OCI-M1 (cell line): ENCODE results near the gene WDR27.
A peak's percentile ranks its signal among the peaks of the same experiment; 100 is the strongest.
"Not testable (repeated sequence)": the region's sequence is repeated elsewhere in the genome, so short reads cannot be mapped to it uniquely, and the experiment has no call there.

Experiments
- DNase-seq: peaks from one replicate; lab custom pipeline; 2025; lab: John Stamatoyannopoulos, UW

WDR27 gene

GRCh38 chr6:169434554-169434953, 267.3 kb downstream of the WDR27 start:
- not testable (repeated sequence) for DNase-seq

DNA sequence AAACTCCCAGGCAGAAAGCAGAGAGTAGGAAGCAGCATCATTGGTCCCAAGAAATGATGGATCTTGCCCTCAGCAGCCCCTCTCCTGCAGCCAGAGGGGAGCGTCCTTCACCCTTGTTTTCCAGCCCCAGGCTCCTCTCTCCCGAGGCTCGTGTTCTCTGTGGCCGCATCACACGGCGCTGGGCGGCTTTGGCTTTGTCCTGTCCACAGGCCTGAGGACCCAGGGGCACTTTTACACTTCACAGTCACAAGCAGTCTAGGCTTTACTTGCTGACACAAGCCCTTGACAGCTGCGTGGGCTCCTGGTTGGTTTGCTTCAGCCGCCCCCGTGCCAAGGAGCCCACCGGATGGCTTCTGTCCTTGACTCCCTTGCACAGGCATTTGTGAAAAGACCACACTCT, 272.8 kb downstream of the WDR27 start:
- no peak for DNase-seq

- no peak for DNase-seq
Observed at GRCh38 chr6:169428532-169428931, 273.3 kb downstream of the WDR27 start.

DNA sequence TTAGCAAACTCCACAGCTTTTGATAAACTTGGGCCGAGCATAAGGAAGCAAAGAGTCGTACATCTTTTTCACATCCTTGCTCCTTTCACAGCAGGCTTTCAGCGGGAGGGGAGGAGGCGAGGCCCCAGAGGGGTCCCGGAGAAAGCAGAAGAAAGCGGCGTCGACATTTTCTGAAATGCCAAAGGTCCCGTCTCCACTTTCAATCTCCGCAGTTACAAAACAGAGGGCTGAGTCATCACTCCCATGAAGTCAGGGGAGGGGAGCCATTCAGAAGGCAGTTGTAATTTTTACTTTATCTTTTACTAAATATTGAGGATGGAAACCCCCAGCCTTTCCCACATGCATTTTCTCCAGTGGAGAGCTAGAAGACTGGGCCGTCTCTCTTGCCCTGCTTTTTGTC, 274.0 kb downstream of the WDR27 start:
- DNase-seq: no peak

GRCh38 chr6:169426611-169427010, 275.2 kb downstream of the WDR27 start:
- DNase-seq: no peak

DNA sequence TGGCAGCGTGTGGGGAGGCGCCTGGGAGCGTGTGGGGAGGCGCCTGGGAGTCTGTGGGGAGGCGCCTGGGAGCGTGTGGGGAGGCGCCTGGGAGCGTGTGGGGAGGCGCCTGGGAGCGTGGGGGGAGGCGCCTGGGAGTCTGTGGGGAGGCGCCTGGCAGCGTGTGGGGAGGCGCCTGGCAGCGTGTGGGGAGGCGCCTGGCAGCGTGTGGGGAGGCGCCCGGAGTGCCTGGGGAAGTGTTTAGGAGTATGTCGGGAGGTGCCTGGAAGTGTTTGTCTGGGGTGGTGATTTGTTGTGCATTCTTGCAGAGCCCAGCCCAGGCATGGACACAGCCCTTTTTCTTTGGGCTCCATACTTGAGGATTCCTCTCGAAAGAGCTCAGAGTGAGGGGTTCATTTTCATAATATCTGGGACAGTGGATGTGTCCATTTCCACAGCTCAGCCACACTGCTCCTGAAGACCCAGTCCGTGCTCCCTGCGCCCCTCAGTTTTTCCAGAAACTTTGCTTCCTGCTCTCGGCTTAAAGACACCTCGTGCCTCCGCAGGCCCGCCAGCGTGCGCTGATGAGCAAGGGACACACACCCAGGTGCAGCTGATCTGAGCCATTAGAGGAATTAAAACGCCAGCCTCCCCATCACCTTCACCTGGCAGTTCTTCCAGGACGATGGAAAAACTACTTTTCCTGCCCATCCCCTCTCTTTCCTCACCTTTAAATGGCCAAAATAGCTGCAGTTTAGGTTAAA, 276.0 kb downstream of the WDR27 start:
- DNase-seq: no peak

DNA sequence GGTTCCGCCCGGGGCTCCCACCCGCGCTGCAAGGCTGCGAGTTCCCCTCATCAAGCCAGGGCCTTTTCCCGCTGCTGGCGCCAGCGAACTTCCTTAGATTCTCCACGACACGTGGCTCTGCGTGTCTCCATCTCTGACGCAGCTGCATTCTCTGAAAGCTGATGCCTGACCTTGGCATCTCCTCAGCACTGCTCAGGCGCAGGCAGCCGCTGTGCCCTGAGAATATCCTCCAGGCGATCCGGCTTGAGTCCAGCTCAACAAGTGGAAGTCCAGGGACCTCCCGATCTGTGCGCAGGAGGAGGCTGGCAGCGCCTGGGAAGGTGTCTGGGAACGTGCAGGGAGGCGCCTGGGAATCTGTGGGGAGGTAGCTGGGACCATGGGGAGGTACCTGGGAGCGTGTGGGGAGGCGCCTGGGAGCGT, 277.0 kb downstream of the WDR27 start:
- no peak for DNase-seq

GRCh38 chr6:169424149-169424804, 277.6 kb downstream of the WDR27 start:
- DNase-seq: no peak

GRCh38 chr6:169421586-169422264, 280.1 kb downstream of the WDR27 start:
- no peak for DNase-seq

DNA sequence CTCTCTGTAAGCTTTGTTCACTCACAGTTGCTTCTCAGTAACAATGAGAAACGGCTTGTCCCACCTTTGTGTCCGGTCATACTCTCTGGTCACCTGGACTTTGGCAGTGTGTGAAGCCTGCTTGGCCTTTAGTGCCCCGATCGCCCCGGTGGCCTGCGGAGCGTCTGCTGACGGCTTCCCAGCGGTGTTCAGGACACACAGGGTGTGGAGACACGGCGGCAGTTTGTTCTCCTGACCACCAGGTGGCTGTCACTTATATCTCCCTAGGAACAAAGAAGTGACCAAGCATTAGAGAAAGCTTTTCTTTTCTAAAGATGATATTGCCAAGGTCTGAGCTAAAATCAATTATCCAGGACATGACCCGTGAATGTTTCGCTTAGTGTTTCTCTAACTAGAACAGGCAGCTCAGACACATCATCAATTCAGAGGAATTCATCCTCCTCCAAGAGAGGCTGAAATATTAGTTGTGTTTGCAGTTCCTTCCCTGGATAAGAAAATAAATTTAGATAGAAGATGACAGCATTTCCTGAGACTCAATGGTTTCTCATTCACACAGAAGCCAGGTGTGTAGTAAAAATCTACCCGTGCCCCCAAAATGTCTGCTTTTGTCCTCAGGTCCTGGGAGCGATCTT, 280.8 kb downstream of the WDR27 start:
- peak; percentile 6 for DNase-seq

GRCh38 chr6:169417101-169417500, 284.7 kb downstream of the WDR27 start:
- DNase-seq: no peak

DNA sequence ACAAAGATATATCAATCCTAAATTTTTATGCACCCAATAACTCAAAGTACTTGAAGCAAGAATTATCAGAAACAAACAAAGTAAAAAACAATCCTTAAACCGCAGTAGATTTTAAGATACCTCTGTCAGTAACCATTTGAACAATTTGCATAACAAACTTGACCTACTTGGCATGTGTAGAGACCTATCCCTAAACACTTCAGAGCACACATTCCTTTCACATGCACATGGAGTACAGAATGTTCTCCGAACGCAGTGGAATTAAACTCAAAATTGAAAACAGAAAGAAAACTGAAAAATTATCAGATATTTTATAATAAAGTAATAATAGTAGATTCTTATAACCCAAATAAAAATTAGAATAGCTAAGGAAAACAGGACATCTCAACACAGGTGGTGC, 285.6 kb downstream of the WDR27 start:
- DNase-seq: no peak

DNA sequence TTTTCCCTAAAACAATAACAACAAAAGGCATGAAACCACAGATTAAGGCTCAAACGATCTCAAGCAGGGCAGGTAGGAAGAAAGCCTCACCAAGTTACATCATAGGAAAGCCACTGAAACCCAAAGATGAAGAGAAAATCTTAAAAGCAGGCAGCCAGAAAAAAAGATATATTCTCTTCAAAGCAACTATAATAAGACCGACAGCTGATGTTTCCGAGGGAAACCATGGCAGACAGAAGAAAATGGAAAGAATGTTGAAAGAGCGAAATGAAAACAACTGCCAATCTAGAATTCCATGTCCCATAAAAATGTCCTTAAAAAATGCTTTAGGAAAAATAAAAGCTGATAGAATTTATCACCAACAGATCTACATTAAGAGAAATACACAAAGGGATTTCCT, 286.6 kb downstream of the WDR27 start:
- no peak for DNase-seq

DNA sequence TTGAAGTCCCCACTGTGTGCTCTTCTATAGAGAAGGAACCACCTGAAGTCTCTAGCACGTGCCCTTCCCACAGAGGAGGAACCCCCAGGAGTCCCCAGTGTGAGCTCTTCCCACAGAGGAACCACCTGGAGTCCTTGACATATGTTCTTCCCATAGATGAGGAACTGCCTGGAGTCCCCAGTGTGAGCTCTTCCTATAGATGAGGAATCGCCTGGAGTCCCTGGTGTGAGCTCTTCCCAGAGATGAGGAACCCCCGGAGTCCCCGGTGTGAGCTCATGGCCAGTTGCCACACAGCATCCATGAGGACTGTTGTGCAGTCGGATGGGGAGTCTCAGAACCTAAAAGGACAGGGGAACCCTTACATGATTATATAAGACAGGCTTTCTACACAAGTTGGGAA, 290.1 kb downstream of the WDR27 start:
- DNase-seq: no peak

DNA sequence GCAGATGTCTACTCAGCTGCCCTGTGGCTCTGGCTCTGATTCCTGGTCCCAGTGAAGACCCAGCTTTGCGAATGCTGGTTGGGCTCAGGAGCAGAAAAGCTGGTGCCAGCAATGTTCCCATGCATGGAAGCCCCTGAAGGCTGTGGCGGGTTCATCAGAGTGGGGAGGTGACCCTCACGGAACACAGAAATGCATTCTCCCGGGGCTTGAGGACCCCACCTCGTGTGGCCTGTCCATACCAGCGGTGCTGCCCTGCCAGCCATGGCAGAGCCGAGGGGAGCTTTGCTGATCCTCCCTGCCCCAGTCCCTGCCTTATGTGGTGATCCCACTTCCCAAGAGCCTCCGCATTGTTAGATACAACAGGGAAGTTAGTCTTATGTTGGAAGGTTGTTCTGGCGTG, 290.5 kb downstream of the WDR27 start:
- DNase-seq: no peak

DNA sequence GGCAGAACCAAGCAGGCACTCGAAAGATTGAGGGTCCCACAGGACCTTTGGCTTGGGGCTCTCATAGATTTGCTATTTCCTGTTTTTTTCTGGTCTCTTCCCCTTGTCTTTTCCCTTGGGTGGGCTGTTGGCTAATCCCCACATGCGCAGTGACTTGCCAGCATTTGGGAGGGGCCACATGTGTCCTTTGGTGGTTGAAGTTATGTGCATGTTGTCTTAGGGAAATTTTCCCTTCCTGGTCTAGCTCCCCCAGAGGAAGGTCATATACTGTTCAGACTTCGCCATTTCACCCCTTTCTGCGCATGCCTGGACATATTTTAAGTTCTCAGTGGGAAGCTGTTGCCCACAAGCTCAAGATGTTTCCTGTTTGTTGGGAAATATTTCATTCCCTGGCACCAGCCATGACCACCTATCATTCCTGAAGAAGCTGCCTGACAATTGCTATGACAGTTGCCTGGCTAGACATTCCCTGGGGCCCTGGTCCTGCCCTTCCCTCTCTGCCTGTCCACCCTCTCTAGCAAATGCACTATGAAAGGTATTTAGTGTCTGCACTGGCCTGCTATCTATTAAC, 292.0 kb downstream of the WDR27 start:
- no peak for DNase-seq

DNA sequence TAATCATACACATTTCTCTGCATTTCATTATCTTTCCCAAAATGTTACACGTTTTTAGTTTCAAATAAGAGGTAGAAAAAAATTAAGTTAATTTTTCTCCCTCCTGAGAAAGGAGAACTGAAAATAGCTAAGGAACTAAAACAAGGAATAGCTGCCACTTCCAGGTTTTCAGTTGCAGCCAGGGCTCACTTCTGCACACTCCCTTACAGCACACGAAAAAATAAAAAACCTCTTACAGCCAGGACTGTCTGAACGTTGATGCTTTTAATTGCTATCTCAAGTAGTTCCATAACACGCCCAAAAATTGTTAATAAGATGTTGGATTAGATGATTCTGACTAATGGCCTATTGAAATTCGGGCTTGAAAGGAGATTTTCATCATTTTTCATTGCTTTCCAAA, 294.5 kb downstream of the WDR27 start:
- no peak for DNase-seq
